Dendritic cell treated with granulocyte-macrophage colony-stimulating factor and Interleukin-4, amounts not matched to agents 40 ng/mL and 50 ng/mL, for 4 days (primary cell): Measurements from ENCODE around the gene PID1.
"Not testable (repeated sequence)": the region's sequence is repeated elsewhere in the genome, so short reads cannot be mapped to it uniquely, and the experiment has no call there.

Experiments used
- H3K27ac Mint-ChIP-seq: one replicate; pipeline ENCODE4 v1.8.0; 2022; ENCODE audit warnings: mild to moderate bottlenecking, mixed read lengths
- H3K27me3 Mint-ChIP-seq: one replicate; pipeline ENCODE4 v1.8.0; 2022; ENCODE audit warnings: mild to moderate bottlenecking, mixed read lengths
- H3K36me3 Mint-ChIP-seq: one replicate; pipeline ENCODE4 v1.8.0; 2022; ENCODE audit warnings: low read depth, mixed read lengths
- H3K4me1 Mint-ChIP-seq: one replicate; pipeline ENCODE4 v1.8.0; 2022; ENCODE audit warnings: low read depth, mixed read lengths
- H3K4me3 Mint-ChIP-seq: one replicate; pipeline ENCODE4 v1.8.0; 2022; ENCODE audit warnings: mild to moderate bottlenecking, moderate library complexity, mixed read lengths
- H3K9me3 Mint-ChIP-seq: one replicate; pipeline ENCODE4 v1.8.0; 2022; ENCODE audit warnings: mixed read lengths
- intact Hi-C: fragments of 100-400 bp; cut with micrococcal nuclease; formaldehyde crosslinking; loops from one replicate; pipeline ENCODE4 v1.15.0; 2022

The PID1 gene

GRCh38 chr2:229221641-229222040 lies 49.4 kb downstream of the PID1 start:
- intact Hi-C loops = no loop called here
- H3K9me3 Mint-ChIP-seq = peaks cover 16% of the 10 kb centered on the region
- H3K27me3 Mint-ChIP-seq = no peaks in the 10 kb centered on the region

GRCh38 chr2:229220254-229220653 lies 50.8 kb downstream of the PID1 start:
- H3K4me1 Mint-ChIP-seq = no peaks in the 10 kb centered on the region
- H3K36me3 Mint-ChIP-seq = no peaks in the 10 kb centered on the region
- H3K27ac Mint-ChIP-seq = no peak overlapping the region
- H3K27me3 Mint-ChIP-seq = no peaks in the 10 kb centered on the region
- H3K9me3 Mint-ChIP-seq = peaks cover 16% of the 10 kb centered on the region
- intact Hi-C loops = no loop called here
- no peak overlapping the region for H3K4me3 Mint-ChIP-seq

More at GRCh38 chr2:229221641-229222040, 49.4 kb downstream of the PID1 start:
- no peak overlapping the region for H3K4me3 Mint-ChIP-seq
- no peaks in the 10 kb centered on the region for H3K4me1 Mint-ChIP-seq
- no peaks in the 10 kb centered on the region for H3K36me3 Mint-ChIP-seq
- H3K27ac Mint-ChIP-seq = no peak overlapping the region

- H3K4me3 Mint-ChIP-seq = no peak overlapping the region
- intact Hi-C loops = no loop called here
- no peaks in the 10 kb centered on the region for H3K36me3 Mint-ChIP-seq
- H3K27me3 Mint-ChIP-seq = no peaks in the 10 kb centered on the region
- H3K27ac Mint-ChIP-seq = no peak overlapping the region
- H3K9me3 Mint-ChIP-seq = peaks cover 16% of the 10 kb centered on the region
- H3K4me1 Mint-ChIP-seq = no peaks in the 10 kb centered on the region
Measured at GRCh38 chr2:229218329-229218921, 52.7 kb downstream of the PID1 start.

- H3K4me3 Mint-ChIP-seq = no peak overlapping the region
- no peaks in the 10 kb centered on the region for H3K27me3 Mint-ChIP-seq
- no peak overlapping the region for H3K27ac Mint-ChIP-seq
- intact Hi-C loops = no loop called here
- H3K4me1 Mint-ChIP-seq = no peaks in the 10 kb centered on the region
- H3K36me3 Mint-ChIP-seq = no peaks in the 10 kb centered on the region
- peaks cover 8% of the 10 kb centered on the region for H3K9me3 Mint-ChIP-seq
Measured at GRCh38 chr2:229212241-229212640, 58.8 kb downstream of the PID1 start.

- H3K36me3 Mint-ChIP-seq = no peaks in the 10 kb centered on the region
- H3K9me3 Mint-ChIP-seq = peaks cover 8% of the 10 kb centered on the region
- H3K4me3 Mint-ChIP-seq = no peak overlapping the region
- no peaks in the 10 kb centered on the region for H3K27me3 Mint-ChIP-seq
- H3K4me1 Mint-ChIP-seq = no peaks in the 10 kb centered on the region
- intact Hi-C loops = no loop called here
- no peak overlapping the region for H3K27ac Mint-ChIP-seq
Measured at GRCh38 chr2:229210641-229211040, 60.4 kb downstream of the PID1 start.

- Mint-ChIP-seq H3K27ac (no peak overlapping the region), H3K36me3 (no peaks in the 10 kb centered on the region), H3K9me3 (peaks cover 8% of the 10 kb centered on the region), H3K27me3 (no peaks in the 10 kb centered on the region), H3K4me1 (no peaks in the 10 kb centered on the region), H3K4me3 (no peak overlapping the region)
- intact Hi-C loops = no loop called here
Measured at GRCh38 chr2:229206548-229206947, 64.5 kb downstream of the PID1 start.

GRCh38 chr2:229205704-229206103 lies 65.4 kb downstream of the PID1 start:
- no peak overlapping the region for H3K4me3 Mint-ChIP-seq
- no peak overlapping the region for H3K27ac Mint-ChIP-seq
- peaks cover 8% of the 10 kb centered on the region for H3K9me3 Mint-ChIP-seq
- no peaks in the 10 kb centered on the region for H3K27me3 Mint-ChIP-seq
- H3K36me3 Mint-ChIP-seq = no peaks in the 10 kb centered on the region
- intact Hi-C loops = no loop called here
- H3K4me1 Mint-ChIP-seq = no peaks in the 10 kb centered on the region

GRCh38 chr2:229202646-229203045 lies 68.4 kb downstream of the PID1 start:
- Mint-ChIP-seq H3K27me3 (no peaks in the 10 kb centered on the region), H3K36me3 (no peaks in the 10 kb centered on the region), H3K9me3 (no peaks in the 10 kb centered on the region), H3K4me1 (no peaks in the 10 kb centered on the region), H3K27ac (no peak overlapping the region), H3K4me3 (no peak overlapping the region)
- intact Hi-C loops = no loop called here

GRCh38 chr2:229201521-229201920 lies 69.6 kb downstream of the PID1 start:
- Mint-ChIP-seq H3K36me3 (no peaks in the 10 kb centered on the region), H3K9me3 (no peaks in the 10 kb centered on the region), H3K27ac (no peak overlapping the region), H3K4me3 (no peak overlapping the region), H3K27me3 (no peaks in the 10 kb centered on the region), H3K4me1 (no peaks in the 10 kb centered on the region)
- intact Hi-C loops = no loop called here

GRCh38 chr2:229199267-229199666 lies 71.8 kb downstream of the PID1 start:
- no peak overlapping the region for H3K4me3 Mint-ChIP-seq
- no peaks in the 10 kb centered on the region for H3K36me3 Mint-ChIP-seq
- H3K27me3 Mint-ChIP-seq = no peaks in the 10 kb centered on the region
- H3K4me1 Mint-ChIP-seq = no peaks in the 10 kb centered on the region
- H3K27ac Mint-ChIP-seq = no peak overlapping the region
- intact Hi-C loops = no loop called here
- H3K9me3 Mint-ChIP-seq = no peaks in the 10 kb centered on the region

- no peaks in the 10 kb centered on the region for H3K36me3 Mint-ChIP-seq
Measured at GRCh38 chr2:229196448-229196847, 74.6 kb downstream of the PID1 start.

GRCh38 chr2:229195346-229195947 lies 75.6 kb downstream of the PID1 start:
- Mint-ChIP-seq H3K4me1 (no peaks in the 10 kb centered on the region), H3K27me3 (no peaks in the 10 kb centered on the region), H3K36me3 (no peaks in the 10 kb centered on the region), H3K27ac (no peak overlapping the region), H3K4me3 (no peak overlapping the region), H3K9me3 (no peaks in the 10 kb centered on the region)
- intact Hi-C loops = no loop called here

More at GRCh38 chr2:229196448-229196847, 74.6 kb downstream of the PID1 start:
- Mint-ChIP-seq H3K27me3 (no peaks in the 10 kb centered on the region), H3K27ac (no peak overlapping the region), H3K4me3 (no peak overlapping the region), H3K9me3 (no peaks in the 10 kb centered on the region), H3K4me1 (no peaks in the 10 kb centered on the region)
- intact Hi-C loops = no loop called here

- H3K9me3 Mint-ChIP-seq = peaks cover 3% of the 10 kb centered on the region
- H3K27me3 Mint-ChIP-seq = no peaks in the 10 kb centered on the region
- H3K4me3 Mint-ChIP-seq = no peak overlapping the region
- H3K4me1 Mint-ChIP-seq = no peaks in the 10 kb centered on the region
- no peak overlapping the region for H3K27ac Mint-ChIP-seq
- H3K36me3 Mint-ChIP-seq = no peaks in the 10 kb centered on the region
- intact Hi-C loops = no loop called here
Measured at GRCh38 chr2:229193281-229193680, 77.8 kb downstream of the PID1 start.

GRCh38 chr2:229191413-229191812 lies 79.7 kb downstream of the PID1 start:
- H3K27ac Mint-ChIP-seq = no peak overlapping the region
- no peaks in the 10 kb centered on the region for H3K27me3 Mint-ChIP-seq
- no peak overlapping the region for H3K4me3 Mint-ChIP-seq
- no peaks in the 10 kb centered on the region for H3K36me3 Mint-ChIP-seq
- H3K9me3 Mint-ChIP-seq = peaks cover 22% of the 10 kb centered on the region
- H3K4me1 Mint-ChIP-seq = no peaks in the 10 kb centered on the region
- intact Hi-C loops = no loop called here

- H3K9me3 Mint-ChIP-seq = peaks cover 38% of the 10 kb centered on the region
- H3K27ac Mint-ChIP-seq, H3K36me3 Mint-ChIP-seq, H3K4me1 Mint-ChIP-seq, H3K4me3 Mint-ChIP-seq, H3K27me3 Mint-ChIP-seq, intact Hi-C loops: not testable (repeated sequence)
Measured at GRCh38 chr2:229187123-229187522, 84.0 kb downstream of the PID1 start.
